Measurements from ENCODE around the gene COP1. TPM values are rescaled to one million over a fixed set of nuclear protein-coding genes. Genes with fewer than 3 reads are reported as not detected.

Gene COP1
- total and polyA plus RNA-seq, 2 of the 13 experiments (the other 11 are each of a cell fraction or from before 2014, with no cell fraction given), result 20.5 to 51.3 TPM

DNA sequence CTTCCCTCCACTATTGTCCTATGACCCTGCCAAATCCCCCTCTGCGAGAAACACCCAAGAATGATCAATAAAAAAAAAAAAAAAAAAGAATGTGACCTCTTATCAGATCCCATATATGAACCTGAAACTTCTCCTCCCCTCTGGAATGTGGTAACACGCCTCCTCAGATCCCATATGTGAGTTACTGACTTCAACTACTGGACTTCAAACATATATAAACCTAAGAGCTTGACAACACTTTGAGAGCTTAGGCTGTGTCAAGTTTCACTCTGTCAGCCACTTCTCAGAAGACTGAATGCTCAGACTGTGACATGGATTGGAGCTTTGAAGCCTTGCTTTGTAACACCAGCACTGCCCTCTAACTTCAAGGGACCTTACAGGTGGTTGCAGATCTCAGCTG lies 148.4 kb downstream of the COP1 start:
- no peak overlapping the region for H3K9ac ChIP-seq (ENCODE audit: insufficient read depth, low read depth, low read length)
- in situ Hi-C loops (cut with HindIII; ENCODE audit: extremely low pct_ligation_motif_present, low pct_unique_long_range_greater_than_20kb) (loop anchor here (25.0 kb wide), 2 partner anchors 696 to 896 kb away; no protein-coding TSS in a partner anchor), intact Hi-C loops (cut with micrococcal nuclease; ENCODE audit: unreplicated experiment) (no loop called here)
- no peaks in the 10 kb centered on the region for H4K20me1 ChIP-seq (ENCODE audit: insufficient read depth, low read length)
- H3K4me2 ChIP-seq (ENCODE audit: low read depth, low read length), result peak overlapping the region; percentile 21; the same call in 1 of the 2 replicates
- BruUV-seq (replicated peaks), result no TSS peak
- H3K4me3 ChIP-seq (replicated peaks in 1 of 3; ENCODE audit: insufficient read depth in 1 of 3, low read depth in 2 of 3, low read length in 3 of 3), result no peak overlapping the region
- no peak overlapping the region for H2AFZ ChIP-seq (ENCODE audit: low read length)
- CTCF ChIA-PET (ENCODE audit: low intra/inter-chr PET ratio, low total read pairs), result no interaction called here
- H3K4me1 ChIP-seq (ENCODE audit: insufficient read depth, low read length), result peaks cover 24% of the 10 kb centered on the region
- DNase-seq (ENCODE audit: low spot score), result peak; percentile 86
- no peaks in the 10 kb centered on the region; a peak in 1 of 5 replicates for H3K27me3 ChIP-seq (ENCODE audit: control insufficient read depth in 1 of 2, insufficient read depth in 2 of 2, low read length in 2 of 2)
- H3K27ac ChIP-seq (ENCODE audit: extremely low read length, insufficient read depth, low read length), result peak overlapping the region; percentile 52
- 5% methylated on average over 2 of the region's 2 CpGs for WGBS (ENCODE audit: low lambda C conversion rate)
- H3K79me2 ChIP-seq (ENCODE audit: insufficient read depth, low read length), result no peaks in the 10 kb centered on the region
- no peaks in the 10 kb centered on the region for H3K36me3 ChIP-seq (replicated peaks in 1 of 2; ENCODE audit: control insufficient read depth in 1 of 2, insufficient read depth in 2 of 2, low read length in 2 of 2)
- H3K9me3 ChIP-seq (ENCODE audit: low read length), result no peaks in the 10 kb centered on the region
- peak; percentile 99 for ATAC-seq
- FAIRE-seq, result peak; percentile 81
- POLR2A ChIA-PET, result no interaction called here
- no peak for TF ChIP-seq ZNF382 (CRISPR knock-in tag; IDR thresholded peaks at IDR 0.05; ENCODE audit: borderline replicate concordance)
- TF ChIP-seq ZNF761 (CRISPR knock-in tag; conservative IDR thresholded peaks at IDR 0.05), result no peak
- TF ChIP-seq ZKSCAN5 (CRISPR knock-in tag; IDR thresholded peaks at IDR 0.05), result no peak
- TF ChIP-seq ZNF251 (CRISPR knock-in tag; IDR thresholded peaks at IDR 0.05), result no peak
- no peak for TF ChIP-seq ZNF772 (CRISPR knock-in tag; IDR thresholded peaks at IDR 0.05)
- TF ChIP-seq THYN1 (CRISPR knock-in tag; IDR thresholded peaks at IDR 0.05; ENCODE audit: borderline replicate concordance, low read depth), result no peak
- no peak for TF ChIP-seq ZMAT3 (CRISPR knock-in tag; conservative IDR thresholded peaks at IDR 0.05)
- no peak for TF ChIP-seq RAD21 (CRISPR knock-in tag; IDR thresholded peaks at IDR 0.05)
- no peak for TF ChIP-seq ZEB1 (IDR thresholded peaks at IDR 0.05; ENCODE audit: insufficient replicate concordance, low read depth)
- no peak for TF ChIP-seq SUZ12 (IDR thresholded peaks at IDR 0.05; ENCODE audit: low read depth, low read length)
- TF ChIP-seq CCAR2 (optimal IDR thresholded peaks at IDR 0.05; ENCODE audit: low read depth, low read length), result no peak
- TF ChIP-seq ZNF614 (CRISPR knock-in tag; IDR thresholded peaks at IDR 0.05; ENCODE audit: borderline replicate concordance), result no peak
- no peak for TF ChIP-seq ZNF547 (CRISPR knock-in tag; IDR thresholded peaks at IDR 0.05)
- TF ChIP-seq ZSCAN31 (CRISPR knock-in tag; IDR thresholded peaks at IDR 0.05; ENCODE audit: low read depth), result no peak
- 0 out of 2 replicates have a peak, but pooled peaks have one; percentile 47 for TF ChIP-seq ZBTB20 (CRISPR knock-in tag; IDR thresholded peaks at IDR 0.05; ENCODE audit: borderline replicate concordance, low read depth)
- no peak for TF ChIP-seq ZFYVE20 (CRISPR knock-in tag; IDR thresholded peaks at IDR 0.05; ENCODE audit: borderline replicate concordance, low read depth)
- TF ChIP-seq, protein P1, sequence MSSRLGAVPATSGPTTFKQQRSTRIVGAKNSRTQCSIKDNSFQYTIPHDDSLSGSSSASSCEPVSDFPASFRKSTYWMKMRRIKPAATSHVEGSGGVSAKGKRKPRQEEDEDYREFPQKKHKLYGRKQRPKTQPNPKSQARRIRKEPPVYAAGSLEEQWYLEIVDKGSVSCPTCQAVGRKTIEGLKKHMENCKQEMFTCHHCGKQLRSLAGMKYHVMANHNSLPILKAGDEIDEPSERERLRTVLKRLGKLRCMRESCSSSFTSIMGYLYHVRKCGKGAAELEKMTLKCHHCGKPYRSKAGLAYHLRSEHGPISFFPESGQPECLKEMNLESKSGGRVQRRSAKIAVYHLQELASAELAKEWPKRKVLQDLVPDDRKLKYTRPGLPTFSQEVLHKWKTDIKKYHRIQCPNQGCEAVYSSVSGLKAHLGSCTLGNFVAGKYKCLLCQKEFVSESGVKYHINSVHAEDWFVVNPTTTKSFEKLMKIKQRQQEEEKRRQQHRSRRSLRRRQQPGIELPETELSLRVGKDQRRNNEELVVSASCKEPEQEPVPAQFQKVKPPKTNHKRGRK (CRISPR knock-in tag; IDR thresholded peaks at IDR 0.05), result no peak
- no peak for TF ChIP-seq SOX13 (IDR thresholded peaks at IDR 0.05)
- TF ChIP-seq SOX13 (CRISPR knock-in tag; conservative IDR thresholded peaks at IDR 0.05 in 1 of 2, IDR thresholded peaks at IDR 0.05 in 1 of 2), result peak in 1 of 2 experiments; percentile 80; a peak in 2 of 4 replicates
- TF ChIP-seq, protein P2, sequence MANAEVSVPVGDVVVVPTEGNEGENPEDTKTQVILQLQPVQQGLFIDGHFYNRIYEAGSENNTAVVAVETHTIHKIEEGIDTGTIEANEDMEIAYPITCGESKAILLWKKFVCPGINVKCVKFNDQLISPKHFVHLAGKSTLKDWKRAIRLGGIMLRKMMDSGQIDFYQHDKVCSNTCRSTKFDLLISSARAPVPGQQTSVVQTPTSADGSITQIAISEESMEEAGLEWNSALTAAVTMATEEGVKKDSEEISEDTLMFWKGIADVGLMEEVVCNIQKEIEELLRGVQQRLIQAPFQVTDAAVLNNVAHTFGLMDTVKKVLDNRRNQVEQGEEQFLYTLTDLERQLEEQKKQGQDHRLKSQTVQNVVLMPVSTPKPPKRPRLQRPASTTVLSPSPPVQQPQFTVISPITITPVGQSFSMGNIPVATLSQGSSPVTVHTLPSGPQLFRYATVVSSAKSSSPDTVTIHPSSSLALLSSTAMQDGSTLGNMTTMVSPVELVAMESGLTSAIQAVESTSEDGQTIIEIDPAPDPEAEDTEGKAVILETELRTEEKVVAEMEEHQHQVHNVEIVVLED (CRISPR knock-in tag; IDR thresholded peaks at IDR 0.05; ENCODE audit: borderline replicate concordance), result no peak
- no peak for TF ChIP-seq MAFK (conservative IDR thresholded peaks at IDR 0.05 in 1 of 2, IDR thresholded peaks at IDR 0.05 in 1 of 2; ENCODE audit: low read length in 2 of 2)
- no peak for TF ChIP-seq SRSF4 (IDR thresholded peaks at IDR 0.05; ENCODE audit: low read depth, low read length, poor library complexity, severe bottlenecking)
- no peak for TF ChIP-seq ZFP36L1 (CRISPR knock-in tag; IDR thresholded peaks at IDR 0.05)

All from HepG2 (cell line).